SK-N-SH (cell line): ENCODE measurements around the gene MRPS26. TPM values are rescaled to one million over a fixed set of nuclear protein-coding genes. Genes with fewer than 3 reads are reported as not detected.

Experiments used
- CTCF ChIA-PET: fragments of 300-600, 350-600 bp; formaldehyde crosslinking; extraction: SDS; loops from one replicate; lab custom pipeline; 2021; lab: Yijun Ruan, JAX
- POLR2A ChIA-PET: fragments of 350-600 bp; sonication (Branson Sonifier 250); formaldehyde crosslinking; extraction: SDS; loops from one replicate; lab custom pipeline; 2020; ENCODE audit warnings: antibody characterized with exemption, inconsistent platforms; lab: Yijun Ruan, JAX
- DNase-seq: peaks from one replicate; pipeline ENCODE4 v3.0.0; 2012
- H2AFZ ChIP-seq: fragments of 200-600 bp; sonication (generic); 2 replicates; pipeline ENCODE4 v1.8.1; 2016; ENCODE audit warnings: antibody characterized with exemption, mild to moderate bottlenecking, low read depth
- H3F3A ChIP-seq: fragments of 200-600 bp; sonication (generic); replicated peaks from 2 replicates; pipeline ENCODE3; 2016; ENCODE audit warnings: antibody characterized with exemption, mild to moderate bottlenecking; ENCODE audit not compliant: insufficient read depth
- H3K27ac ChIP-seq, 2 experiments: fragments of 200-500 bp in 1 of 2; fragments of 200-600 bp in 1 of 2; sonication (Bioruptor generic) in 1 of 2; sonication (generic), shearing (Covaris generic) in 1 of 2; 2 replicates each; pipeline versions ENCODE4 v1.5.1 to v1.6.1; 2014 to 2016; ENCODE audit warnings: low read depth in 2 of 2, inconsistent platforms in 1 of 2, low read length in 1 of 2, mild to moderate bottlenecking in 1 of 2, mixed read lengths in 1 of 2
- H3K27me3 ChIP-seq: fragments of 200-600 bp; sonication (generic), shearing (Covaris generic); 2 replicates; pipeline ENCODE4 v1.6.1; 2016; ENCODE audit warnings: mixed run types; ENCODE audit not compliant: insufficient read depth
- H3K36me3 ChIP-seq, 2 experiments: fragments of 200-500 bp in 1 of 2; fragments of 200-600 bp in 1 of 2; sonication (Bioruptor generic) in 1 of 2; sonication (generic) in 1 of 2; replicated peaks in 1 of 2; 2 replicates each; pipeline versions ENCODE3 to v1.5.1; 2014 to 2016; ENCODE audit warnings: low read length in 1 of 2, mild to moderate bottlenecking in 1 of 2; ENCODE audit not compliant: insufficient read depth in 2 of 2, control insufficient read depth in 1 of 2
- H3K4me1 ChIP-seq, 2 experiments: fragments of 200-500 bp in 1 of 2; fragments of 200-600 bp in 1 of 2; sonication (Bioruptor generic) in 1 of 2; sonication (generic), shearing (Covaris generic) in 1 of 2; 2 replicates each; pipeline versions ENCODE4 v1.5.1 to v1.6.1; 2014 to 2016; ENCODE audit warnings: low read depth in 1 of 2, low read length in 1 of 2, mixed run types in 1 of 2; ENCODE audit not compliant: insufficient read depth in 2 of 2, control insufficient read depth in 1 of 2
- H3K4me2 ChIP-seq: fragments of 200-600 bp; sonication (generic), shearing (Covaris generic); 2 replicates; pipeline ENCODE4 v1.6.1; 2017; ENCODE audit warnings: mixed run types
- H3K4me3 ChIP-seq, 2 experiments: fragments of 200-500 bp in 1 of 2; fragments of 200-600 bp in 1 of 2; sonication (Bioruptor generic) in 1 of 2; sonication (generic), shearing (Covaris generic) in 1 of 2; 2 replicates each; pipeline versions ENCODE4 v1.5.1 to v1.8.1; 2014 to 2016; ENCODE audit warnings: low read depth in 2 of 2, inconsistent platforms in 1 of 2, low read length in 1 of 2, mild to moderate bottlenecking in 1 of 2, mixed read lengths in 1 of 2, moderate library complexity in 1 of 2
- H3K79me2 ChIP-seq: fragments of 200-600 bp; sonication (generic); 2 replicates; pipeline ENCODE4 v1.8.1; 2017; ENCODE audit warnings: mild to moderate bottlenecking; ENCODE audit not compliant: insufficient read depth
- H3K9ac ChIP-seq: fragments of 200-600 bp; sonication (generic); 2 replicates; pipeline ENCODE4 v1.6.1; 2017; ENCODE audit warnings: mixed run types
- H3K9me2 ChIP-seq: fragments of 200-600 bp; sonication (generic); 2 replicates; pipeline ENCODE4 v1.6.1; 2017; ENCODE audit warnings: mixed run types
- H3K9me3 ChIP-seq: fragments of 200-600 bp; sonication (generic); 2 replicates; pipeline ENCODE4 v1.6.1; 2017; ENCODE audit warnings: mixed run types, mild to moderate bottlenecking, moderate library complexity
- H4K20me1 ChIP-seq: fragments of 200-600 bp; sonication (generic); 2 replicates; pipeline ENCODE4 v1.6.1; 2017; ENCODE audit warnings: mild to moderate bottlenecking, mixed run types; ENCODE audit not compliant: insufficient read depth
- CHD2 ChIP-seq: fragments of 150-350 bp; IDR thresholded peaks from 2 replicates; pipeline ENCODE4 v1.6.1; 2018; ENCODE audit warnings: low read length; ENCODE audit not compliant: partially characterized antibody
- EP300 ChIP-seq, 2 experiments: IDR thresholded peaks; 2 replicates each; pipeline versions ENCODE4 v1.4.0 to v1.6.1; 2012; ENCODE audit warnings: borderline replicate concordance in 1 of 2, low read depth in 1 of 2, low read length in 1 of 2
- EZH2phosphoT487 ChIP-seq: fragments of 200-600 bp; sonication (generic); IDR thresholded peaks from 2 replicates; pipeline ENCODE4 v1.6.1; 2017; ENCODE audit warnings: low read depth, mixed run types, mild to moderate bottlenecking, antibody characterized with exemption, moderate library complexity, borderline replicate concordance
- FOSL2 ChIP-seq: IDR thresholded peaks from 2 replicates; pipeline ENCODE4 v1.4.0; 2012; ENCODE audit warnings: low read depth, mild to moderate bottlenecking, moderate library complexity, borderline replicate concordance
- FOXM1 ChIP-seq: IDR thresholded peaks from 2 replicates; pipeline ENCODE4 v1.4.0; 2012; ENCODE audit warnings: low read depth, mild to moderate bottlenecking
- GABPA ChIP-seq: IDR thresholded peaks from 2 replicates; pipeline ENCODE4 v1.4.0; 2012; ENCODE audit warnings: low read depth, mild to moderate bottlenecking
- GATA2 ChIP-seq: sonication (generic); formaldehyde crosslinking; IDR thresholded peaks from 2 replicates; pipeline ENCODE4 v1.5.0; 2020; ENCODE audit warnings: mild to moderate bottlenecking, missing genetic modification reagents
- JUND ChIP-seq: IDR thresholded peaks from 2 replicates; pipeline ENCODE4 v1.4.0; 2012
- MAX ChIP-seq: IDR thresholded peaks from 2 replicates; pipeline ENCODE4 v1.4.0; 2012; ENCODE audit warnings: low read depth
- NFIC ChIP-seq: IDR thresholded peaks from 2 replicates; pipeline ENCODE4 v1.4.0; 2012; ENCODE audit warnings: borderline replicate concordance
- NRF1 ChIP-seq: IDR thresholded peaks from 2 replicates; pipeline ENCODE4 v1.6.1; 2012; ENCODE audit warnings: low read depth, mild to moderate bottlenecking, low read length
- PBX3 ChIP-seq: IDR thresholded peaks from 2 replicates; pipeline ENCODE4; 2012
- POLR2AphosphoS5 ChIP-seq: IDR thresholded peaks from 2 replicates; pipeline ENCODE4 v1.6.1; 2012; ENCODE audit warnings: low read depth, low read length
- RAD21 ChIP-seq: IDR thresholded peaks from 2 replicates; pipeline ENCODE4 v1.6.1; 2012; ENCODE audit warnings: mild to moderate bottlenecking, low read length
- RXRA ChIP-seq: IDR thresholded peaks from 2 replicates; pipeline ENCODE4 v1.4.0; 2012; ENCODE audit warnings: low read depth, mild to moderate bottlenecking, borderline replicate concordance
- SIN3A ChIP-seq: IDR thresholded peaks from 2 replicates; pipeline ENCODE4 v1.6.1; 2012; ENCODE audit warnings: low read depth, mild to moderate bottlenecking, low read length, moderate library complexity, borderline replicate concordance
- SMC3 ChIP-seq: IDR thresholded peaks from 2 replicates; pipeline ENCODE4 v1.6.1; 2012; ENCODE audit warnings: low read depth, low read length, improper control_type of control experiment
- TAF1 ChIP-seq: IDR thresholded peaks from 2 replicates; pipeline ENCODE4 v1.6.1; 2012; ENCODE audit warnings: low read depth, mild to moderate bottlenecking, low read length, moderate library complexity, borderline replicate concordance
- TEAD4 ChIP-seq: IDR thresholded peaks from 2 replicates; pipeline ENCODE4 v1.4.0; 2012; ENCODE audit warnings: mild to moderate bottlenecking, borderline replicate concordance; ENCODE audit not compliant: insufficient read depth
- YY1 ChIP-seq: IDR thresholded peaks from 2 replicates; pipeline ENCODE4 v1.4.0; 2012; ENCODE audit warnings: low read depth, mild to moderate bottlenecking
- WGBS: methylation state at CpG from one replicate; pipeline ENCODE4 v1.1.6; 2017; ENCODE audit warnings: low lambda C conversion rate; 5-methylcytosine and 5-hydroxymethylcytosine counted together
- polyA plus RNA-seq, 3 experiments: library from polyadenylated mRNA; depleted of rRNA; stranded (reverse); fragments of >200 nt; gene quantifications; 2 replicates each; pipeline ENCODE4 v1.2.3, GENCODE V29; 2012
- TF ChIP-seq, protein P1 (sequence below): IDR thresholded peaks from 2 replicates; pipeline ENCODE4 v1.6.1; 2012; ENCODE audit warnings: mild to moderate bottlenecking, low read depth, low read length, moderate library complexity
- TF ChIP-seq, protein P2 (sequence below): fragments of 150-350 bp; IDR thresholded peaks from 2 replicates; pipeline ENCODE4 v1.6.1; 2016; ENCODE audit warnings: mild to moderate bottlenecking, low read depth, low read length
- TF ChIP-seq, protein P3 (sequence below): IDR thresholded peaks from 2 replicates; pipeline ENCODE4 v1.4.0; 2012; ENCODE audit warnings: low read depth, borderline replicate concordance

MRPS26 gene
- polyA plus RNA-seq, 1 of the 3 experiments (the other 2 are of a cell fraction), result 152 TPM

DNA sequence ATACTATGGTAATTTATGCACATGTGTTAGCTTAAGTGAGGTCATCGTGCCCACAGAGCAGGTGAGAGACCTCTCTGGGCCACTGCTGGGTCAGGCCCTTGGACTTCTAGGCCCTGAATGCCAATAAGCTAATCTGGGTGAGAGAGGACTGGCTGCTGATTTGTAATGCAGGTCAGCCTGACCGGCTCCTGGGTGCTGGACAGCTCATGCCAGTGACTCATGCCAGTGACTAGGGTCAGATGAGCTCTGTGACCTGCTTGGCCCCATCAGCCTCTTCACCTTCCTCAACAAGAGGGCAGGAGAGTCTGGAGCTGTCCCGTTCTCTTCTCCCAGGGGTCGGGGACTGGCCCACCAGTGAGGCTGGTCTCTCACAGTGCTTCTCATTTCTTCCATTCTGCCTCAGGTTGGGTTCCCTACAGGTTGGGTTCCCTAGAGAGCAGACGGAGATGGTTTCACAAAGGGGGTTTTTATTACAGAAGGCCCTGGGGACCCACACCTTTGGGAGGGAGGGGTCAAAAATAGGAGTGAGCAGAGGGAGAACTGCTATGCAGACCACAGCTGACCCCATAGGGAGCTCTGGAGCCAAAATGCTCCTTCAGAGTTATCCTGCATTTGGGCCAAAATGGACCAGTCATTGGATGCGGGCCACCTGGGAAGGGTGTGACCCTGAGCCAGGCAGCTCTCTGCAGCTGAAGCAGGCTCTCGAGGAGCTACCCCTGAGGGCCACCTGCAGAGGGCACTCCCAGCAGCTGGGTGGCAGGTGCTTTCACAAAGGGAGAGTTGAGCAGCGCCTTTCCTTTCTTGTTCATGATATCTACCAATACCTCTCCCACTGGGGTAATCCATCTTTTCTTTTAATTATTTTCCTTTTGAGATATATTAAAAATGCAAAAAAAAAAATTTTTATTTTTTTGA is 23.4 kb downstream of the MRPS26 start:
- CTCF ChIA-PET, result interaction anchor here (1.4 to 3.8 kb wide), 2 partner anchors 16 to 426 kb away, joined by 4 to 18 read pairs; no protein-coding TSS in a partner anchor
- POLR2A ChIA-PET, result no interaction called here
- TF ChIP-seq EZH2phosphoT487 (no peak), POLR2AphosphoS5 (no peak), FOSL2 (peak; percentile 62; the same call in 1 of the 2 replicates), JUND (peak; percentile 28; the same call in 1 of the 2 replicates), SMC3 (no peak), RAD21 (no peak), NRF1 (no peak), TEAD4 (no peak), RXRA (0 out of 2 replicates have a peak, but pooled peaks have one; percentile 10), YY1 (no peak), PBX3 (no peak), MAX (no peak), NFIC (no peak), GABPA (no peak), CHD2 (no peak), EP300 (IDR thresholded peaks at IDR 0.05; ENCODE audit: borderline replicate concordance in 1 of 2, low read depth in 1 of 2, low read length in 1 of 2) (no peak), FOXM1 (no peak), GATA2 (no peak), TAF1 (no peak), SIN3A (no peak)
- TF ChIP-seq, protein P1, sequence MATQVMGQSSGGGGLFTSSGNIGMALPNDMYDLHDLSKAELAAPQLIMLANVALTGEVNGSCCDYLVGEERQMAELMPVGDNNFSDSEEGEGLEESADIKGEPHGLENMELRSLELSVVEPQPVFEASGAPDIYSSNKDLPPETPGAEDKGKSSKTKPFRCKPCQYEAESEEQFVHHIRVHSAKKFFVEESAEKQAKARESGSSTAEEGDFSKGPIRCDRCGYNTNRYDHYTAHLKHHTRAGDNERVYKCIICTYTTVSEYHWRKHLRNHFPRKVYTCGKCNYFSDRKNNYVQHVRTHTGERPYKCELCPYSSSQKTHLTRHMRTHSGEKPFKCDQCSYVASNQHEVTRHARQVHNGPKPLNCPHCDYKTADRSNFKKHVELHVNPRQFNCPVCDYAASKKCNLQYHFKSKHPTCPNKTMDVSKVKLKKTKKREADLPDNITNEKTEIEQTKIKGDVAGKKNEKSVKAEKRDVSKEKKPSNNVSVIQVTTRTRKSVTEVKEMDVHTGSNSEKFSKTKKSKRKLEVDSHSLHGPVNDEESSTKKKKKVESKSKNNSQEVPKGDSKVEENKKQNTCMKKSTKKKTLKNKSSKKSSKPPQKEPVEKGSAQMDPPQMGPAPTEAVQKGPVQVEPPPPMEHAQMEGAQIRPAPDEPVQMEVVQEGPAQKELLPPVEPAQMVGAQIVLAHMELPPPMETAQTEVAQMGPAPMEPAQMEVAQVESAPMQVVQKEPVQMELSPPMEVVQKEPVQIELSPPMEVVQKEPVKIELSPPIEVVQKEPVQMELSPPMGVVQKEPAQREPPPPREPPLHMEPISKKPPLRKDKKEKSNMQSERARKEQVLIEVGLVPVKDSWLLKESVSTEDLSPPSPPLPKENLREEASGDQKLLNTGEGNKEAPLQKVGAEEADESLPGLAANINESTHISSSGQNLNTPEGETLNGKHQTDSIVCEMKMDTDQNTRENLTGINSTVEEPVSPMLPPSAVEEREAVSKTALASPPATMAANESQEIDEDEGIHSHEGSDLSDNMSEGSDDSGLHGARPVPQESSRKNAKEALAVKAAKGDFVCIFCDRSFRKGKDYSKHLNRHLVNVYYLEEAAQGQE, result peak; percentile 92
- TF ChIP-seq, protein P2, sequence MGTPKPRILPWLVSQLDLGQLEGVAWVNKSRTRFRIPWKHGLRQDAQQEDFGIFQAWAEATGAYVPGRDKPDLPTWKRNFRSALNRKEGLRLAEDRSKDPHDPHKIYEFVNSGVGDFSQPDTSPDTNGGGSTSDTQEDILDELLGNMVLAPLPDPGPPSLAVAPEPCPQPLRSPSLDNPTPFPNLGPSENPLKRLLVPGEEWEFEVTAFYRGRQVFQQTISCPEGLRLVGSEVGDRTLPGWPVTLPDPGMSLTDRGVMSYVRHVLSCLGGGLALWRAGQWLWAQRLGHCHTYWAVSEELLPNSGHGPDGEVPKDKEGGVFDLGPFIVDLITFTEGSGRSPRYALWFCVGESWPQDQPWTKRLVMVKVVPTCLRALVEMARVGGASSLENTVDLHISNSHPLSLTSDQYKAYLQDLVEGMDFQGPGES, result no peak
- TF ChIP-seq, protein P3, sequence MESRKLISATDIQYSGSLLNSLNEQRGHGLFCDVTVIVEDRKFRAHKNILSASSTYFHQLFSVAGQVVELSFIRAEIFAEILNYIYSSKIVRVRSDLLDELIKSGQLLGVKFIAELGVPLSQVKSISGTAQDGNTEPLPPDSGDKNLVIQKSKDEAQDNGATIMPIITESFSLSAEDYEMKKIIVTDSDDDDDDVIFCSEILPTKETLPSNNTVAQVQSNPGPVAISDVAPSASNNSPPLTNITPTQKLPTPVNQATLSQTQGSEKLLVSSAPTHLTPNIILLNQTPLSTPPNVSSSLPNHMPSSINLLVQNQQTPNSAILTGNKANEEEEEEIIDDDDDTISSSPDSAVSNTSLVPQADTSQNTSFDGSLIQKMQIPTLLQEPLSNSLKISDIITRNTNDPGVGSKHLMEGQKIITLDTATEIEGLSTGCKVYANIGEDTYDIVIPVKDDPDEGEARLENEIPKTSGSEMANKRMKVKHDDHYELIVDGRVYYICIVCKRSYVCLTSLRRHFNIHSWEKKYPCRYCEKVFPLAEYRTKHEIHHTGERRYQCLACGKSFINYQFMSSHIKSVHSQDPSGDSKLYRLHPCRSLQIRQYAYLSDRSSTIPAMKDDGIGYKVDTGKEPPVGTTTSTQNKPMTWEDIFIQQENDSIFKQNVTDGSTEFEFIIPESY, result no peak

More for the DNA sequence above, 23.4 kb downstream of the MRPS26 start:
- Histone ChIP-seq H3K9ac (no peak overlapping the region), H3K79me2 (no peaks in the 10 kb centered on the region), H3K4me3 (no peak overlapping the region), H3K4me1 (no peaks in the 10 kb centered on the region), H3K27me3 (no peaks in the 10 kb centered on the region), H3F3A (no peaks in the 10 kb centered on the region), H3K9me2 (no peaks in the 10 kb centered on the region), H4K20me1 (no peaks in the 10 kb centered on the region), H3K27ac (no peak overlapping the region), H3K4me2 (no peak overlapping the region), H2AFZ (no peak overlapping the region), H3K9me3 (no peaks in the 10 kb centered on the region), H3K36me3 (no peaks in the 10 kb centered on the region)
- no peak for DNase-seq
- WGBS, result 87% methylated on average over 5 of the region's 8 CpGs
